B cell (primary cell): ENCODE measurements around the gene PYCARD. TPM values are rescaled to one million over a fixed set of nuclear protein-coding genes. Genes with fewer than 3 reads are reported as not detected.

Experiments used
- ATAC-seq: fragments of 200-7000 bp; cut with Tn5 transposase; one replicate; pipeline ENCODE4 v1.10.0; 2021; ENCODE audit warnings: low read depth, mild to moderate bottlenecking, moderate number of reproducible peaks, moderate library complexity
- CTCF ChIA-PET: fragments of 350-600 bp; sonication (Branson Sonifier 250); formaldehyde crosslinking; loops from one replicate; lab custom pipeline; 2021; ENCODE audit warnings: antibody characterized with exemption, inconsistent platforms; lab: Charles Lee
- POLR2A ChIA-PET: fragments of 350-600 bp; sonication (Branson Sonifier 250); formaldehyde crosslinking; loops from one replicate; lab custom pipeline; 2021; ENCODE audit warnings: antibody characterized with exemption; lab: Charles Lee
- DNase-seq: peaks from one replicate; pipeline ENCODE4 v3.0.0; 2013
- H2AFZ ChIP-seq: 2 replicates; pipeline ENCODE4 v1.6.1; 2012; ENCODE audit warnings: mild to moderate bottlenecking, low read depth, low read length; ENCODE audit not compliant: insufficient read depth, poor library complexity, severe bottlenecking
- H3K27ac ChIP-seq, 2 donors: 1 replicate in 1 of 2; 2 replicates in 1 of 2; pipeline ENCODE4 v1.5.1; 2012 to 2013; ENCODE audit warnings: low read length in 2 of 2, mild to moderate bottlenecking in 2 of 2, moderate library complexity in 1 of 2
- H3K27me3 ChIP-seq, 4 experiments: fragments of 200-600 bp in 1 of 4; sonication (generic) in 1 of 4; replicated peaks in 1 of 4; 1 replicate in 2 of 4; 2 replicates in 2 of 4; pipeline versions ENCODE4 v1.6.1 to v1.7.0; 2013 to 2016; ENCODE audit warnings: low read length in 3 of 4, mild to moderate bottlenecking in 2 of 4, mixed read lengths in 1 of 4, moderate library complexity in 1 of 4; ENCODE audit not compliant: insufficient read depth in 4 of 4, control insufficient read depth in 3 of 4; ENCODE audit errors: control extremely low read depth in 1 of 4
- H3K36me3 ChIP-seq, 2 experiments: replicated peaks in 1 of 2; 1 replicate in 1 of 2; 2 replicates in 1 of 2; pipeline versions ENCODE4 v1.6.1 to v1.7.1; 2013; ENCODE audit warnings: low read length in 1 of 2; ENCODE audit not compliant: insufficient read depth in 2 of 2, control insufficient read depth in 1 of 2; ENCODE audit errors: control extremely low read depth in 1 of 2, extremely low read depth in 1 of 2
- H3K4me1 ChIP-seq, 2 donors: fragments of 200-600 bp in 1 of 2; sonication (generic) in 1 of 2; 1 replicate in 1 of 2; 2 replicates in 1 of 2; pipeline versions ENCODE4 v1.5.1 to v1.6.1; 2013 to 2017; ENCODE audit warnings: low read length in 2 of 2; ENCODE audit not compliant: control insufficient read depth in 2 of 2, insufficient read depth in 2 of 2
- H3K4me2 ChIP-seq: replicated peaks from 2 replicates; pipeline ENCODE3; 2012; ENCODE audit warnings: mild to moderate bottlenecking, low read depth, low read length; ENCODE audit not compliant: poor library complexity, severe bottlenecking
- H3K4me3 ChIP-seq, 5 experiments: fragments of 200-600 bp in 1 of 5; sonication (generic) in 1 of 5; 1 replicate in 3 of 5; 2 replicates in 2 of 5; pipeline versions ENCODE4 v1.5.1 to v1.7.0; 2011 to 2016; ENCODE audit warnings: low read length in 4 of 5, mild to moderate bottlenecking in 4 of 5, low read depth in 2 of 5, control low read depth in 1 of 5, moderate library complexity in 1 of 5; ENCODE audit not compliant: insufficient read depth in 1 of 5; ENCODE audit errors: control extremely low read depth in 1 of 5, extremely low read depth in 1 of 5
- H3K79me2 ChIP-seq: fragments of 200-600 bp; sonication (generic); one replicate; pipeline ENCODE4 v1.6.0; 2016; ENCODE audit warnings: low read length; ENCODE audit not compliant: control insufficient read depth, insufficient read depth
- H3K9ac ChIP-seq: fragments of 200-600 bp; sonication (generic); 2 replicates; pipeline ENCODE4 v1.6.1; 2017; ENCODE audit warnings: mild to moderate bottlenecking, low read length, moderate library complexity
- H3K9me3 ChIP-seq, 3 donors: one replicate each; pipeline versions ENCODE4 v1.6.1 to v1.7.1; 2013; ENCODE audit warnings: low read length in 2 of 3; ENCODE audit not compliant: control insufficient read depth in 2 of 3, insufficient read depth in 1 of 3; ENCODE audit errors: control extremely low read depth in 1 of 3
- H4K20me1 ChIP-seq: 2 replicates; pipeline ENCODE4 v1.6.0; 2012; ENCODE audit warnings: mild to moderate bottlenecking, low read length; ENCODE audit not compliant: insufficient read depth, control insufficient read depth, poor library complexity, severe bottlenecking
- H3K27ac Mint-ChIP-seq: one replicate; pipeline ENCODE4 v1.8.0; 2021; ENCODE audit warnings: mixed read lengths
- H3K27me3 Mint-ChIP-seq: one replicate; pipeline ENCODE4 v1.8.0; 2021; ENCODE audit warnings: mixed read lengths
- H3K4me1 Mint-ChIP-seq: one replicate; pipeline ENCODE4 v1.8.0; 2021; ENCODE audit warnings: mixed read lengths
- H3K4me3 Mint-ChIP-seq: one replicate; pipeline ENCODE4 v1.8.0; 2021; ENCODE audit warnings: mixed read lengths
- H3K9me3 Mint-ChIP-seq: one replicate; pipeline ENCODE4 v1.8.0; 2022; ENCODE audit warnings: mixed read lengths; ENCODE audit not compliant: insufficient read depth
- EZH2 ChIP-seq: IDR thresholded peaks from 2 replicates; pipeline ENCODE4 v1.6.1; 2012; ENCODE audit warnings: borderline replicate concordance, low read depth, mild to moderate bottlenecking, moderate library complexity, low read length; ENCODE audit not compliant: insufficient read depth, poor library complexity, severe bottlenecking
- WGBS: methylation state at CpG from one replicate; pipeline ENCODE4 v1.1.5; 2013; ENCODE audit warnings: missing lambda C conversion rate; ENCODE audit not compliant: insufficient coverage; 5-methylcytosine and 5-hydroxymethylcytosine counted together
- intact Hi-C: fragments of 100-400 bp; cut with micrococcal nuclease; formaldehyde crosslinking; loops from one replicate; pipeline ENCODE4 v1.10.0; 2022
- polyA plus RNA-seq: library from polyadenylated mRNA; depleted of rRNA; stranded (reverse); fragments of >200 nt; gene quantifications from 2 replicates; pipeline ENCODE4 v1.2.3, GENCODE V29; 2012
- total RNA-seq, 2 donors: library from RNA; stranded (reverse); fragments of 120-200 nt in 1 of 2; gene quantifications; 1 replicate in 1 of 2; 2 replicates in 1 of 2; pipeline versions ENCODE4 v1.2.3 to v1.2.4, GENCODE V29; 2013 to 2022
- TF ChIP-seq, protein P1 (sequence below): fragments of 200-600 bp; IDR thresholded peaks from one replicate; pipeline ENCODE4 v1.8.0; 2022; ENCODE audit warnings: antibody characterized with exemption, mild to moderate bottlenecking

The PYCARD gene
- total and polyA plus RNA-seq, 2 donors (not counting 1 experiment from before 2014, with no cell fraction given) = 35.7 to 72.0 TPM

DNA sequence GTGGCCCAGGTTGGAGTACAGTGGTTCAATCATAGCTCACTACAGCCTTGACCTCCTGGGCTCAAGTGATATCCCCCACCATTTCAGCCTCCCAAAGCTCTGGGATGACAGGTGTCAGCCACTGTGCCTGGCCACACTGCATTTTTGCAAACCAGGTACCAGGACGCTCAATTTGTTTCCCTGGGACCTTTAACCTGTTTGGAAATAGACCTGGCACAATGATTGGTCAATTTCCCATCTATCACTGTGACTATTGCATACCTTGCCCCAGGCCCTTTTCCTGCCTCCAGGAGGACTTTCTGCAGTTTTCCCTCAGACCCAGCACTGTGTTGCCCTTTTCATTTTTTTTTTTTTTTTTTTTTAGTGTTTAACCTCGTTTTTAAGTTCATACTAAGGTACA is 33.7 kb downstream of the PYCARD start:
- 100% methylated on average over 1 of the region's 2 CpGs for WGBS
- DNase-seq (no peak), ATAC-seq (no peak)
- TF ChIP-seq, protein P1, sequence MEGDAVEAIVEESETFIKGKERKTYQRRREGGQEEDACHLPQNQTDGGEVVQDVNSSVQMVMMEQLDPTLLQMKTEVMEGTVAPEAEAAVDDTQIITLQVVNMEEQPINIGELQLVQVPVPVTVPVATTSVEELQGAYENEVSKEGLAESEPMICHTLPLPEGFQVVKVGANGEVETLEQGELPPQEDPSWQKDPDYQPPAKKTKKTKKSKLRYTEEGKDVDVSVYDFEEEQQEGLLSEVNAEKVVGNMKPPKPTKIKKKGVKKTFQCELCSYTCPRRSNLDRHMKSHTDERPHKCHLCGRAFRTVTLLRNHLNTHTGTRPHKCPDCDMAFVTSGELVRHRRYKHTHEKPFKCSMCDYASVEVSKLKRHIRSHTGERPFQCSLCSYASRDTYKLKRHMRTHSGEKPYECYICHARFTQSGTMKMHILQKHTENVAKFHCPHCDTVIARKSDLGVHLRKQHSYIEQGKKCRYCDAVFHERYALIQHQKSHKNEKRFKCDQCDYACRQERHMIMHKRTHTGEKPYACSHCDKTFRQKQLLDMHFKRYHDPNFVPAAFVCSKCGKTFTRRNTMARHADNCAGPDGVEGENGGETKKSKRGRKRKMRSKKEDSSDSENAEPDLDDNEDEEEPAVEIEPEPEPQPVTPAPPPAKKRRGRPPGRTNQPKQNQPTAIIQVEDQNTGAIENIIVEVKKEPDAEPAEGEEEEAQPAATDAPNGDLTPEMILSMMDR = no peak
- Histone ChIP-seq H4K20me1 (no peaks in the 10 kb centered on the region), H3K9ac (no peak overlapping the region), H3K9me3 (no peaks in the 10 kb centered on the region), H3K79me2 (no peaks in the 10 kb centered on the region), H3K4me1 (no peaks in the 10 kb centered on the region), H2AFZ (no peak overlapping the region), H3K36me3 (no peaks in the 10 kb centered on the region), H3K4me3 (no peak overlapping the region), H3K27me3 (no peaks in the 10 kb centered on the region), H3K4me2 (no peak overlapping the region), H3K27ac (no peak overlapping the region)
- CTCF ChIA-PET = no interaction called here
- POLR2A ChIA-PET = no interaction called here
- no peak overlapping the region for H3K27ac Mint-ChIP-seq
- H3K9me3 Mint-ChIP-seq = no peaks in the 10 kb centered on the region
- intact Hi-C loops = no loop called here
- H3K27me3 Mint-ChIP-seq = no peaks in the 10 kb centered on the region
- H3K4me3 Mint-ChIP-seq = no peak overlapping the region
- H3K4me1 Mint-ChIP-seq = no peaks in the 10 kb centered on the region

DNA sequence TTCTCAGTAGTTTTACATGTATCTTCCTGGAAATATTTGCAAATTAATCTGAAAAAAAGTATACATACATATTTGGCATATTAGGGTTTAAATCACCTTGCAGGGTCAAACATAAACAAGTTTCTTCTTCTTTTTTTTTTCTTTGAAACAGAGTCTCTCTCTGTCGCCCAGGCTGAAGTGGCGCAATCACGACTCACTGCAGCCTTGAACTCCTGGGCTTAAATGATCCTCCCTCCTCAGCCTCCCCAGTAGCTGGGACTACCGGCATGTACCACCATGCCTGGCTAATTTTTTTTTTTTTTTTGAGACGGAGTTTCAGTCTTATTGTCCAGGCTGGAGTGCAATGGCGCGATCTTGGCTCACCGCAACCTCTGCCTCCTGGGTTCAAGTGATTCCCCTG is 35.2 kb downstream of the PYCARD start:
- H3K79me2 ChIP-seq = no peaks in the 10 kb centered on the region
- no peak overlapping the region for H2AFZ ChIP-seq
- intact Hi-C loops = no loop called here
- H3K36me3 ChIP-seq = no peaks in the 10 kb centered on the region
- Mint-ChIP-seq H3K4me1 (no peaks in the 10 kb centered on the region), H3K27ac (no peak overlapping the region), H3K27me3 (no peaks in the 10 kb centered on the region), H3K4me3 (no peak overlapping the region), H3K9me3 (no peaks in the 10 kb centered on the region)
- no peaks in the 10 kb centered on the region for H3K9me3 ChIP-seq
- H3K9ac ChIP-seq = no peak overlapping the region
- DNase-seq = no peak
- ChIA-PET CTCF (no interaction called here), POLR2A (no interaction called here)
- H3K27me3 ChIP-seq = no peaks in the 10 kb centered on the region
- TF ChIP-seq, protein P1 = no peak
- TF ChIP-seq EZH2 = no peak
- no peak overlapping the region for H3K4me2 ChIP-seq
- H3K4me1 ChIP-seq = no peaks in the 10 kb centered on the region
- no peak overlapping the region for H3K4me3 ChIP-seq
- H4K20me1 ChIP-seq = no peaks in the 10 kb centered on the region
- 92% methylated on average over 8 of the region's 8 CpGs for WGBS
- ATAC-seq = no peak
- H3K27ac ChIP-seq = no peak overlapping the region
